ENCODE data around the gene NTN1. TPM values are rescaled to one million over a fixed set of nuclear protein-coding genes. Genes with fewer than 3 reads are reported as not detected.

Gene NTN1
- total and polyA plus RNA-seq, 3 donors from 2014 or later, result 4.8 to 8.8 (median 7.6) TPM

DNA sequence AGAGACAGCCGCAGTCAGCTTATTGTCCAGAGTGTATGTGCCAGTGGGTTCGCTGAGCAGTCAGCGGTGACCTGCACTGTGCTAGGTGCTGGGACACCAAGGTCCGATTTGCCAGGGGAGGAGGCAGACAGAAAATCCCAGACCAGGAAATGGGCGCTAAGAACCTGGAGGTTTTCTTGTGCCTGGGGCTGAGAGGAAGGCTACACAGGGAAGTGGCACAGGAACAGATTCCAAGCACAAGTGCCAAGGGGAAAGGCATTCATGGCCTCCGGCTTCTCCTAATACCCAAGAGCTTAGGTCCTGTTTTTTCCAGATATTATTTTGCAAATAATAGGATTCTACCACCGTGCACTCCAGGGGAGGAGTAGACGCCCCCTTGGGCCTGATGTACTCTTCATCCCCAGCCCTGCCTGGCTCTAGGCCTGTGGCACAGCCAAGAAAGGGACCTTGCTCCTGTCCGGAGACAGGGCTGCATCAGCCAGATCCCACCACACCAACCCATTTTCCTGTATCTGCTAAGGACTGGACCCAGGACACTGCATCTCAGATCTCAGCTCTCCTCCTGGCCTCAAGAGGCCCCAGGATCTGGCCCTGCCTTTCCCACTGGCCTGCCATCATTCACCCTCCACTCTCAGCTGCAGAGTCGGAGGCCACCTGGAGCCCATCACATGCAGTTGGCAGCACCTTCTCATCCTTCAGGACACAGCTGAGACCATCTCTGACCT lies 187.2 kb downstream of the NTN1 start:
- Histone ChIP-seq H3K27ac (no peak overlapping the region), H3K9me3 (no peaks in the 10 kb centered on the region), H3K27me3 (no peaks in the 10 kb centered on the region), H3K36me3 (ENCODE audit: low read depth, missing control alignments) (no peaks in the 10 kb centered on the region), H3K4me1 (peaks cover 7% of the 10 kb centered on the region), H3K4me3 (no peak overlapping the region)
- TF ChIP-seq POLR2A (IDR thresholded peaks at IDR 0.05), result no peak
- intact Hi-C loops (cut with DNase I; ENCODE audit: low total_unique reads), result no loop called here
- WGBS, 2 donors, result 97% methylated on average over 9 to 10 of the region's 10 CpGs
- DNase-seq, result no peak

DNA sequence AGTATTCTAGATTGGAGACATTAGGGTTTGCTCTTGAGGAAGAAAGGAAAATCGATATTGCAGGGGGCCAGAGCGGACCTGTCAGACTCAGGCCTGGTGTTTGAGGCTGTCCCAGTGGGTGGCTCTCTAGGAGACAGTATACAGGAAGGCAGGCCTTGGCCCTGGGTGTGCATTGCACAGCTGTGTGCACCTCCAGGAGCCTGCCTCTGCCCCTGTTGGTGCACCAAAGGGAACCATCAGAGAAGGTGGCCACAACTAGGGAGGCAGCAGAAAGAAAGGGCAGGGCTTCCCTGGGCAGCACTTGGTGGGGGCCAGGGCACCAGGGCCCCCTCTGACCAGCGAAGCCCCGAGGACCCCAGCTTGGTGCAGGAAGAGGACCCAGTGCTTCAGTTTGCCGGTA lies 188.0 kb downstream of the NTN1 start:
- Histone ChIP-seq H3K27ac (no peak overlapping the region), H3K27me3 (no peaks in the 10 kb centered on the region), H3K36me3 (ENCODE audit: low read depth, missing control alignments) (no peaks in the 10 kb centered on the region), H3K4me1 (peaks cover 7% of the 10 kb centered on the region), H3K9me3 (no peaks in the 10 kb centered on the region), H3K4me3 (no peak overlapping the region)
- intact Hi-C loops (cut with DNase I; ENCODE audit: low total_unique reads), result no loop called here
- 88 to 97% methylated on average over 5 of the region's 5 CpGs for WGBS, 2 donors
- TF ChIP-seq, protein P1, sequence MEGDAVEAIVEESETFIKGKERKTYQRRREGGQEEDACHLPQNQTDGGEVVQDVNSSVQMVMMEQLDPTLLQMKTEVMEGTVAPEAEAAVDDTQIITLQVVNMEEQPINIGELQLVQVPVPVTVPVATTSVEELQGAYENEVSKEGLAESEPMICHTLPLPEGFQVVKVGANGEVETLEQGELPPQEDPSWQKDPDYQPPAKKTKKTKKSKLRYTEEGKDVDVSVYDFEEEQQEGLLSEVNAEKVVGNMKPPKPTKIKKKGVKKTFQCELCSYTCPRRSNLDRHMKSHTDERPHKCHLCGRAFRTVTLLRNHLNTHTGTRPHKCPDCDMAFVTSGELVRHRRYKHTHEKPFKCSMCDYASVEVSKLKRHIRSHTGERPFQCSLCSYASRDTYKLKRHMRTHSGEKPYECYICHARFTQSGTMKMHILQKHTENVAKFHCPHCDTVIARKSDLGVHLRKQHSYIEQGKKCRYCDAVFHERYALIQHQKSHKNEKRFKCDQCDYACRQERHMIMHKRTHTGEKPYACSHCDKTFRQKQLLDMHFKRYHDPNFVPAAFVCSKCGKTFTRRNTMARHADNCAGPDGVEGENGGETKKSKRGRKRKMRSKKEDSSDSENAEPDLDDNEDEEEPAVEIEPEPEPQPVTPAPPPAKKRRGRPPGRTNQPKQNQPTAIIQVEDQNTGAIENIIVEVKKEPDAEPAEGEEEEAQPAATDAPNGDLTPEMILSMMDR (IDR thresholded peaks at IDR 0.05), result no peak
- no peak for TF ChIP-seq POLR2A (IDR thresholded peaks at IDR 0.05)
- DNase-seq, result no peak

DNA sequence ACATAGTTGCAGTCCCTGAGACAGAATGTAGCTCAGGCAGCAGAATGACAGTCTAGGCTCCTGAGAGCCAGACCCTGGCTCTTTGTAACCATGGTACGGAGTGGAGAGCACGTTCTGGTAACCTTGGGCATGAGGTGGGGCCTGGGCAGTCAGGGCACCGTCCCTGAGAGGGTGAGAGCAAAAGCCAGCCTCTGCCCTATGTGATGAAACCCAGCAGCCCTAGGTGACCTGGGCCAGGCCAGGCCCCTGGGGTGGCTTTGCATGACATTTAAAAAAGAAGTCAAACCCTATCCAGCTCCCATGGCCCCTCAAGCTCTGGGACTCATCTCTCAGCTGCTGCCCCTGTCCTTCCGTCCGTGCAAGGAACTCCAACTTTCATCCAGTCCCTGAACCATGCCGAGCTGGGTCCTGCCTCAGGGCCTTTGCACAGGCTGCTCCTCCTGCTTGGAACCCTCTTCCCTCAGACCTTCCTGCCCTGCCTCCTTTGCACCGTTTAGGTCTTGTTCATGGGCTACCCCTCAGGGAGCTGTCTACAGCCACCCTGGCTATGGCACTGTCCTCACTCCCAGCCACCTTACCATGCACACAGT lies 188.6 kb downstream of the NTN1 start:
- intact Hi-C loops (cut with DNase I; ENCODE audit: low total_unique reads), result no loop called here
- H3K4me3 ChIP-seq, result no peak overlapping the region
- 90 to 95% methylated on average over 7 of the region's 7 CpGs for WGBS, 2 donors
- no peaks in the 10 kb centered on the region for H3K27me3 ChIP-seq
- H3K9me3 ChIP-seq, result no peaks in the 10 kb centered on the region
- H3K27ac ChIP-seq, result no peak overlapping the region
- H3K4me1 ChIP-seq, result peaks cover 7% of the 10 kb centered on the region
- H3K36me3 ChIP-seq (ENCODE audit: low read depth, missing control alignments), result no peaks in the 10 kb centered on the region
- DNase-seq, result no peak
- no peak for TF ChIP-seq POLR2A (IDR thresholded peaks at IDR 0.05)
- TF ChIP-seq, protein P1 (IDR thresholded peaks at IDR 0.05), result no peak

DNA sequence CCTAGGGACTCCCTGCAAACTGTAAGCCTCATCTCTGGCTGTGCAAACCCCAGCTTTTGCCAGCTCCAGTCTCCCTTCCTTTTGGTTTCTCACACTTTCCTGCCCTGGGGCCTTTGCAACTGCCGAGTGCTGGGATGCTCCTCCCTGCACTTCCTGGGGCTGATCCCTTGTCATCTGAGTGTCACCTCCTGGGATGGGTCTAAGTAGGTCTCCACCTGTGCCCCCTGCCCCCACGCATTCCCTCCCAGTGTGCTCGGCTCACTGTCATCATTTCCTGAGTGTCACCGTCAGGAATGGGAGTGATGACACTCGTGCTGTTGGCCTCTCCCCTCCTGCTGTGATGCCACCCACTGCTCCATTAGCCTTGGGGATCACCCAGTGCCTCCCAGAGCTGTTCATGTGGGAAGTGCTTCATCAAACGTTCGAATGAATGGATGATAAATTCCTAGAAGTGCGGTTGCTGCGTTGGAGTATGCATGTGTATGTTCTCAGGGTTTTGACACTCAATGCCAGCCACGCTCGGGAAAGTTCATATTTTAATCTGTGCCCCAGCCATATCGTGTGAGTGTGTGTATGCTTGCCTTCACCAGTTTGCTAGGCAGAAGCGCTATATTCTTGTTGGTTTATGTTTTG lies 189.9 kb downstream of the NTN1 start:
- Histone ChIP-seq H3K27me3 (no peaks in the 10 kb centered on the region), H3K9me3 (no peaks in the 10 kb centered on the region), H3K27ac (no peak overlapping the region), H3K36me3 (ENCODE audit: low read depth, missing control alignments) (no peaks in the 10 kb centered on the region), H3K4me3 (no peak overlapping the region), H3K4me1 (peaks cover 3% of the 10 kb centered on the region)
- 75 to 79% methylated on average over 13 of the region's 13 CpGs for WGBS, 2 donors
- intact Hi-C loops (cut with DNase I; ENCODE audit: low total_unique reads), result no loop called here
- TF ChIP-seq POLR2A (IDR thresholded peaks at IDR 0.05), result no peak
- TF ChIP-seq, protein P1 (IDR thresholded peaks at IDR 0.05), result no peak
- no peak for DNase-seq

All from testis (tissue), 3 donors.